GM12864 (cell line): ENCODE measurements around the gene SULT1C2.

Experiments
- DNase-seq: peaks from one replicate; pipeline ENCODE4 v3.0.0-alpha.2; 2011; ENCODE audit warnings: low read depth
- H3K4me3 ChIP-seq: 2 replicates; pipeline ENCODE4 v1.5.1; 2011; ENCODE audit warnings: mild to moderate bottlenecking, low read depth, low read length, control low read depth
- CTCF ChIP-seq: IDR thresholded peaks from 2 replicates; pipeline ENCODE4 v1.5.1; 2011; ENCODE audit warnings: low read depth, mild to moderate bottlenecking, moderate library complexity, low read length, control low read depth, inconsistent platforms; ENCODE audit errors: missing control alignments

Gene SULT1C2

GRCh38 chr2:108257757-108258331 lies 30.9 kb upstream of the SULT1C2 start:
- no peak overlapping the region for H3K4me3 ChIP-seq
- no peak for DNase-seq
- no peak for TF ChIP-seq CTCF

- DNase-seq: no peak
- no peak overlapping the region for H3K4me3 ChIP-seq
- no peak for TF ChIP-seq CTCF
Measured at GRCh38 chr2:108260773-108261172, 27.9 kb upstream of the SULT1C2 start.

- TF ChIP-seq CTCF: no peak
- DNase-seq: no peak
- H3K4me3 ChIP-seq: no peak overlapping the region
Measured at GRCh38 chr2:108262036-108262435, 26.7 kb upstream of the SULT1C2 start.

- H3K4me3 ChIP-seq: no peak overlapping the region
- no peak for TF ChIP-seq CTCF
- DNase-seq: no peak
Measured at GRCh38 chr2:108263401-108263800, 25.3 kb upstream of the SULT1C2 start.

GRCh38 chr2:108266218-108266617 lies 22.5 kb upstream of the SULT1C2 start:
- DNase-seq: no peak
- H3K4me3 ChIP-seq: no peak overlapping the region
- TF ChIP-seq CTCF: no peak

GRCh38 chr2:108267101-108267500 lies 21.6 kb upstream of the SULT1C2 start:
- DNase-seq: no peak
- no peak overlapping the region for H3K4me3 ChIP-seq
- TF ChIP-seq CTCF: no peak

- DNase-seq: no peak
- TF ChIP-seq CTCF: no peak
- H3K4me3 ChIP-seq: no peak overlapping the region
Measured at GRCh38 chr2:108268001-108268400, 20.7 kb upstream of the SULT1C2 start.
